ENCODE measurements around the gene GPR78. TPM values are rescaled to one million over a fixed set of nuclear protein-coding genes. Genes with fewer than 3 reads are reported as not detected.

GPR78 gene
- total and polyA plus RNA-seq, 2 experiments from 2014 or later, result 0.05 TPM; not detected in 1

DNA sequence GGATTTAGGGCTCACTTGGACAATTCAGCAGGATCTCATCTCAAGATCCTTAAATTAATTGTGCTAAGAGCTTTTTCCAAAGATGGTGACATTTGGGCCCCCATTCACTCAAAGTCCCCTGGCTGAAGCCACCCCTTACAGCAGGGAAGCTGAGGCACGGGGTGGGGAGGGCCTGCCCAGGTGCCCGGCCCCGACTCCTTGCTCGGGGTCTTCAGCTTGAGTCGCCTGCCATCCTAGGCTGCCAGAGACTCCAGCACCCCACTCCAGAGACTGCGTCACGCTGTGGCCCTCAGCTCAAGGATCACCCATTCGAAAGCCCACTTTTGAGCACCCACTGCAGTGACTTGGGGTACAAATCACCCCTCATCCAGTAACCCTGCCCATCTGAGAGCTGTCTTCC, 39.2 kb upstream of the GPR78 start:
- Histone ChIP-seq H3K36me3 (ENCODE audit: low read depth) (no peaks in the 10 kb centered on the region), H3K27ac (no peak overlapping the region), H3F3A (ENCODE audit: insufficient read depth) (no peaks in the 10 kb centered on the region), H3K9me2 (ENCODE audit: insufficient read depth) (no peaks in the 10 kb centered on the region), H3K9ac (no peak overlapping the region), H3K4me3 (no peak overlapping the region), H3K79me2 (ENCODE audit: insufficient read depth) (no peaks in the 10 kb centered on the region), H4K20me1 (ENCODE audit: insufficient read depth) (no peaks in the 10 kb centered on the region), H3K27me3 (replicated peaks; ENCODE audit: insufficient read depth) (no peaks in the 10 kb centered on the region), H2AFZ (no peak overlapping the region), H3K4me2 (ENCODE audit: unreplicated experiment) (no peak overlapping the region), H3K4me1 (ENCODE audit: insufficient read depth) (peaks cover 18% of the 10 kb centered on the region), H3K9me3 (ENCODE audit: low read depth) (no peaks in the 10 kb centered on the region)
- TF ChIP-seq EZH2phosphoT487 (IDR thresholded peaks at IDR 0.05; ENCODE audit: insufficient read depth, low read depth) (no peak), EZH2 (IDR thresholded peaks at IDR 0.05; ENCODE audit: insufficient read depth, poor library complexity, severe bottlenecking) (no peak)
- 76 to 79% methylated on average over 8 of the region's 8 CpGs for WGBS, 2 experiments (ENCODE audit: low coverage in 1 of 2, low lambda C conversion rate in 2 of 2, missing lambda C conversion rate in 2 of 2)
- in situ Hi-C loops (cut with MboI), result no loop called here
- DNase-seq, result no peak

- Histone ChIP-seq H3K27me3 (replicated peaks; ENCODE audit: insufficient read depth) (no peaks in the 10 kb centered on the region), H3K4me3 (no peak overlapping the region), H3K9me3 (ENCODE audit: low read depth) (no peaks in the 10 kb centered on the region), H3K9ac (no peak overlapping the region), H3K4me2 (ENCODE audit: unreplicated experiment) (no peak overlapping the region), H4K20me1 (ENCODE audit: insufficient read depth) (no peaks in the 10 kb centered on the region), H3K79me2 (ENCODE audit: insufficient read depth) (no peaks in the 10 kb centered on the region), H3K27ac (no peak overlapping the region), H3K4me1 (ENCODE audit: insufficient read depth) (peaks cover 13% of the 10 kb centered on the region), H2AFZ (no peak overlapping the region), H3F3A (ENCODE audit: insufficient read depth) (no peaks in the 10 kb centered on the region), H3K9me2 (ENCODE audit: insufficient read depth) (no peaks in the 10 kb centered on the region), H3K36me3 (ENCODE audit: low read depth) (no peaks in the 10 kb centered on the region)
- TF ChIP-seq EZH2phosphoT487 (IDR thresholded peaks at IDR 0.05; ENCODE audit: insufficient read depth, low read depth), result no peak
- no peak for TF ChIP-seq EZH2 (IDR thresholded peaks at IDR 0.05; ENCODE audit: insufficient read depth, poor library complexity, severe bottlenecking)
- in situ Hi-C loops (cut with MboI), result no loop called here
- WGBS, 2 experiments (ENCODE audit: low coverage in 1 of 2, low lambda C conversion rate in 2 of 2, missing lambda C conversion rate in 2 of 2), result 93 to 95% methylated on average over 17 of the region's 17 CpGs
- DNase-seq, result no peak
Measured at GRCh38 chr4:8541981-8542715, 38.0 kb upstream of the GPR78 start.

GRCh38 chr4:8542776-8543525, 37.2 kb upstream of the GPR78 start:
- no peak overlapping the region for H3K4me2 ChIP-seq (ENCODE audit: unreplicated experiment)
- DNase-seq, result peak; percentile 59
- no peaks in the 10 kb centered on the region for H4K20me1 ChIP-seq (ENCODE audit: insufficient read depth)
- H3K4me1 ChIP-seq (ENCODE audit: insufficient read depth), result peaks cover 15% of the 10 kb centered on the region
- H3K9me3 ChIP-seq (ENCODE audit: low read depth), result no peaks in the 10 kb centered on the region
- no peaks in the 10 kb centered on the region for H3K79me2 ChIP-seq (ENCODE audit: insufficient read depth)
- no peak overlapping the region for H3K27ac ChIP-seq
- WGBS, 2 experiments (ENCODE audit: low coverage in 1 of 2, low lambda C conversion rate in 2 of 2, missing lambda C conversion rate in 2 of 2), result 80 to 86% methylated on average over 16 of the region's 16 CpGs
- H3F3A ChIP-seq (ENCODE audit: insufficient read depth), result no peaks in the 10 kb centered on the region
- H3K9me2 ChIP-seq (ENCODE audit: insufficient read depth), result no peaks in the 10 kb centered on the region
- H2AFZ ChIP-seq, result no peak overlapping the region
- TF ChIP-seq EZH2phosphoT487 (IDR thresholded peaks at IDR 0.05; ENCODE audit: insufficient read depth, low read depth), result no peak
- no peak for TF ChIP-seq EZH2 (IDR thresholded peaks at IDR 0.05; ENCODE audit: insufficient read depth, poor library complexity, severe bottlenecking)
- H3K27me3 ChIP-seq (replicated peaks; ENCODE audit: insufficient read depth), result no peaks in the 10 kb centered on the region
- no peak overlapping the region for H3K9ac ChIP-seq
- H3K36me3 ChIP-seq (ENCODE audit: low read depth), result no peaks in the 10 kb centered on the region
- H3K4me3 ChIP-seq, result no peak overlapping the region
- in situ Hi-C loops (cut with MboI), result no loop called here

DNA sequence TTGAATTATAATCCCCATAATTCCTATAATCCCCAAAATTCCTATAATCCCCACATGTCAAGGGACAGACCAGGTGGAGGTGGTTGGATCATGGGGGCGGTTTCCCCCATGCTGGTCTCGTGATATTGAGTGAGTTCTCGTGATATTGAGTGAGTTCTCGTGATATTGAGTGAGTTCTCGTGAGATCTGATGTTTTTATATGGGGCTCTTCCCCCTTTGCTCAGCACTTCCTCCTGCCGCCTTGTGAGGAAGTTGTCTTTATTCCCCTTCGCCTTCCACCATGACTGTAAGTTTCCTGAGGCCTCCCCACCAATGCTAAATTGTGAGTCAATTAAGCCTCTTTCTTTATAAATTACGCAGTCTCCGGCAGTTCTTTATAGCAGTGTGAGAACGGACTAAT, 36.6 kb upstream of the GPR78 start:
- H3K9me2 ChIP-seq (ENCODE audit: insufficient read depth), result no peaks in the 10 kb centered on the region
- in situ Hi-C loops (cut with MboI), result no loop called here
- no peaks in the 10 kb centered on the region for H3K79me2 ChIP-seq (ENCODE audit: insufficient read depth)
- H3F3A ChIP-seq (ENCODE audit: insufficient read depth), result no peaks in the 10 kb centered on the region
- H3K4me3 ChIP-seq, result no peak overlapping the region
- no peak overlapping the region for H3K4me2 ChIP-seq (ENCODE audit: unreplicated experiment)
- TF ChIP-seq EZH2 (IDR thresholded peaks at IDR 0.05; ENCODE audit: insufficient read depth, poor library complexity, severe bottlenecking), result no peak
- no peak for TF ChIP-seq EZH2phosphoT487 (IDR thresholded peaks at IDR 0.05; ENCODE audit: insufficient read depth, low read depth)
- H3K36me3 ChIP-seq (ENCODE audit: low read depth), result no peaks in the 10 kb centered on the region
- no peak overlapping the region for H3K27ac ChIP-seq
- H2AFZ ChIP-seq, result no peak overlapping the region
- DNase-seq, result no peak
- no peaks in the 10 kb centered on the region for H3K27me3 ChIP-seq (replicated peaks; ENCODE audit: insufficient read depth)
- 92% methylated on average over 10 of the region's 10 CpGs for WGBS, 2 experiments (ENCODE audit: low coverage in 1 of 2, low lambda C conversion rate in 2 of 2, missing lambda C conversion rate in 2 of 2)
- no peaks in the 10 kb centered on the region for H3K9me3 ChIP-seq (ENCODE audit: low read depth)
- H3K4me1 ChIP-seq (ENCODE audit: insufficient read depth), result peaks cover 17% of the 10 kb centered on the region
- no peak overlapping the region for H3K9ac ChIP-seq
- no peaks in the 10 kb centered on the region for H4K20me1 ChIP-seq (ENCODE audit: insufficient read depth)
